Ectodermal cell (in vitro differentiated cells): Measurements from ENCODE around the gene FIG4.
"Not testable (repeated sequence)": the region's sequence is repeated elsewhere in the genome, so short reads cannot be mapped to it uniquely, and the experiment has no call there.

Experiments
- H3K27ac ChIP-seq: 2 replicates; pipeline ENCODE4 v1.7.0; 2013; ENCODE audit warnings: mild to moderate bottlenecking, low read depth, low read length; ENCODE audit not compliant: insufficient read depth, poor library complexity, severe bottlenecking
- H3K27me3 ChIP-seq: 2 replicates; pipeline ENCODE4 v1.7.0; 2013; ENCODE audit warnings: mild to moderate bottlenecking, low read length; ENCODE audit not compliant: insufficient read depth, control insufficient read depth, poor library complexity, severe bottlenecking
- H3K36me3 ChIP-seq: one replicate; pipeline ENCODE4 v1.7.0; 2013; ENCODE audit warnings: low read length; ENCODE audit not compliant: control insufficient read depth, insufficient read depth
- H3K4me1 ChIP-seq: one replicate; pipeline ENCODE4 v1.7.0; 2013; ENCODE audit warnings: low read length; ENCODE audit not compliant: control insufficient read depth, insufficient read depth
- H3K4me3 ChIP-seq: 2 replicates; pipeline ENCODE4 v1.7.0; 2013; ENCODE audit warnings: low read depth, low read length, control low read depth; ENCODE audit not compliant: insufficient read depth
- H3K9me3 ChIP-seq: 2 replicates; pipeline ENCODE4 v1.7.0; 2013; ENCODE audit warnings: mild to moderate bottlenecking, low read length, moderate library complexity; ENCODE audit not compliant: control insufficient read depth
- WGBS, 2 experiments: methylation state at CpG; one replicate each; pipeline ENCODE4 v1.1.7; 2013; ENCODE audit warnings: missing lambda C conversion rate in 2 of 2; 5-methylcytosine and 5-hydroxymethylcytosine counted together

The FIG4 gene

GRCh38 chr6:109864050-109864449, 173.0 kb downstream of the FIG4 start:
- no peak overlapping the region for H3K27ac ChIP-seq
- H3K9me3 ChIP-seq: no peaks in the 10 kb centered on the region
- no peaks in the 10 kb centered on the region for H3K4me1 ChIP-seq
- no peaks in the 10 kb centered on the region for H3K27me3 ChIP-seq
- H3K4me3 ChIP-seq: no peak overlapping the region
- WGBS, 2 experiments: 89 to 92% methylated on average over 2 of the region's 2 CpGs
- H3K36me3 ChIP-seq: no peaks in the 10 kb centered on the region

GRCh38 chr6:109865968-109866367, 174.9 kb downstream of the FIG4 start:
- Histone ChIP-seq H3K9me3 (no peaks in the 10 kb centered on the region), H3K4me3 (no peak overlapping the region), H3K36me3 (no peaks in the 10 kb centered on the region), H3K4me1 (no peaks in the 10 kb centered on the region), H3K27ac (no peak overlapping the region), H3K27me3 (no peaks in the 10 kb centered on the region)
- 77 to 86% methylated on average over 4 of the region's 4 CpGs for WGBS, 2 experiments

- Histone ChIP-seq H3K36me3 (no peaks in the 10 kb centered on the region), H3K4me1 (no peaks in the 10 kb centered on the region), H3K4me3 (no peak overlapping the region), H3K27ac (no peak overlapping the region), H3K27me3 (no peaks in the 10 kb centered on the region), H3K9me3 (no peaks in the 10 kb centered on the region)
- WGBS, 2 experiments: 73 to 77% methylated on average over 6 of the region's 7 CpGs
Measured at GRCh38 chr6:109867009-109867969, 176.2 kb downstream of the FIG4 start.

- H3K36me3 ChIP-seq: no peaks in the 10 kb centered on the region
- no peaks in the 10 kb centered on the region for H3K27me3 ChIP-seq
- no peaks in the 10 kb centered on the region for H3K4me1 ChIP-seq
- H3K4me3 ChIP-seq: no peak overlapping the region
- no peaks in the 10 kb centered on the region for H3K9me3 ChIP-seq
- WGBS, 2 experiments: 100% methylated on average over 1 to 2 of the region's 2 CpGs
- no peak overlapping the region for H3K27ac ChIP-seq
Measured at GRCh38 chr6:109867970-109868358, 176.9 kb downstream of the FIG4 start.

- H3K4me3 ChIP-seq, H3K36me3 ChIP-seq, H3K27me3 ChIP-seq, H3K9me3 ChIP-seq, H3K27ac ChIP-seq, H3K4me1 ChIP-seq: not testable (repeated sequence)
- WGBS, 2 experiments: 55 to 58% methylated on average over 5 of the region's 5 CpGs
Measured at GRCh38 chr6:109869398-109870088, 178.4 kb downstream of the FIG4 start.

- Histone ChIP-seq H3K4me3 (no peak overlapping the region), H3K36me3 (no peaks in the 10 kb centered on the region), H3K27me3 (no peaks in the 10 kb centered on the region), H3K9me3 (no peaks in the 10 kb centered on the region), H3K27ac (no peak overlapping the region), H3K4me1 (no peaks in the 10 kb centered on the region)
- 88 to 90% methylated on average over 4 to 5 of the region's 5 CpGs for WGBS, 2 experiments
Measured at GRCh38 chr6:109870089-109870410, 179.0 kb downstream of the FIG4 start.

- Histone ChIP-seq H3K27me3 (no peaks in the 10 kb centered on the region), H3K36me3 (no peaks in the 10 kb centered on the region), H3K4me3 (no peak overlapping the region), H3K27ac (no peak overlapping the region), H3K9me3 (no peaks in the 10 kb centered on the region), H3K4me1 (no peaks in the 10 kb centered on the region)
- WGBS, 2 experiments: 80 to 87% methylated on average over 1 of the region's 1 CpG
Measured at GRCh38 chr6:109872549-109872948, 181.5 kb downstream of the FIG4 start.

- Histone ChIP-seq H3K9me3 (no peaks in the 10 kb centered on the region), H3K4me3 (no peak overlapping the region), H3K4me1 (no peaks in the 10 kb centered on the region), H3K27me3 (no peaks in the 10 kb centered on the region), H3K36me3 (no peaks in the 10 kb centered on the region), H3K27ac (no peak overlapping the region)
- WGBS, 2 experiments: 92 to 94% methylated on average over 4 of the region's 4 CpGs
Measured at GRCh38 chr6:109872968-109873545, 182.0 kb downstream of the FIG4 start.

- no peaks in the 10 kb centered on the region for H3K4me1 ChIP-seq
- no peaks in the 10 kb centered on the region for H3K36me3 ChIP-seq
- no peak overlapping the region for H3K4me3 ChIP-seq
- WGBS, 2 experiments: 95 to 98% methylated on average over 3 to 4 of the region's 4 CpGs
- H3K27ac ChIP-seq: no peak overlapping the region
- no peaks in the 10 kb centered on the region for H3K9me3 ChIP-seq
- no peaks in the 10 kb centered on the region for H3K27me3 ChIP-seq
Measured at GRCh38 chr6:109874086-109874485, 183.0 kb downstream of the FIG4 start.

- WGBS, 2 experiments: 92 to 97% methylated on average over 4 of the region's 4 CpGs
- H3K9me3 ChIP-seq: no peaks in the 10 kb centered on the region
- no peaks in the 10 kb centered on the region for H3K27me3 ChIP-seq
- H3K27ac ChIP-seq: no peak overlapping the region
- H3K4me3 ChIP-seq: no peak overlapping the region
- no peaks in the 10 kb centered on the region for H3K36me3 ChIP-seq
- H3K4me1 ChIP-seq: no peaks in the 10 kb centered on the region
Measured at GRCh38 chr6:109874621-109875020, 183.5 kb downstream of the FIG4 start.
